HFFc6 (cell line): ENCODE results near the gene MVK. TPM values are rescaled to one million over a fixed set of nuclear protein-coding genes. Genes with fewer than 3 reads are reported as not detected.

Experiments
- DNase-seq: peaks from one replicate; pipeline ENCODE4 v3.0.0-alpha.2; 2018
- H3K27ac Mint-ChIP-seq: 2 replicates; pipeline ENCODE4 v1.8.0; 2020; ENCODE audit warnings: mild to moderate bottlenecking, mixed read lengths
- H3K27me3 Mint-ChIP-seq: 2 replicates; pipeline ENCODE4 v1.8.0; 2021; ENCODE audit warnings: mild to moderate bottlenecking, moderate library complexity, mixed read lengths; ENCODE audit not compliant: insufficient read depth
- H3K36me3 Mint-ChIP-seq: 2 replicates; pipeline ENCODE4 v1.8.0; 2021; ENCODE audit warnings: low read depth, mixed read lengths
- H3K4me1 Mint-ChIP-seq: 2 replicates; pipeline ENCODE4 v1.8.0; 2020; ENCODE audit warnings: low read depth, mixed read lengths
- H3K4me3 Mint-ChIP-seq: 2 replicates; pipeline ENCODE4 v1.8.0; 2020; ENCODE audit warnings: mild to moderate bottlenecking, moderate library complexity, mixed read lengths
- H3K9me3 Mint-ChIP-seq: 2 replicates; pipeline ENCODE4 v1.8.0; 2020; ENCODE audit warnings: mild to moderate bottlenecking, mixed read lengths
- CTCF ChIP-seq: fragments of 200-600 bp; sonication (generic); IDR thresholded peaks from 2 replicates; pipeline ENCODE4 v1.5.0; 2021; ENCODE audit warnings: antibody characterized with exemption, mild to moderate bottlenecking
- total RNA-seq, 6 experiments: library from RNA; stranded (reverse); fragmentation: NEBNext Ultra II Directional; extraction: Animal tissue kit (Norgen Biotek cat#: 25700); gene quantifications; 2 replicates in 1 of 6; 3 replicates in 5 of 6; pipeline ENCODE4 v1.2.3, GENCODE V29; 2021

Gene MVK
- total RNA-seq, 6 experiments from 2014 or later: 7.1 to 10.4 (median 7.9) TPM

- Mint-ChIP-seq H3K36me3 (no peaks in the 10 kb centered on the region), H3K9me3 (no peaks in the 10 kb centered on the region), H3K4me3 (no peak overlapping the region), H3K4me1 (peaks cover 6% of the 10 kb centered on the region; the same call in 1 of the 2 replicates), H3K27me3 (peaks cover 39% of the 10 kb centered on the region), H3K27ac (no peak overlapping the region)
- DNase-seq: peak; percentile 42
- TF ChIP-seq CTCF: peak; percentile 51
These were observed 51.6 kb downstream of the MVK start for GRCh38 chr12:109625131-109625559.

- no peak overlapping the region for H3K27ac Mint-ChIP-seq
- no peak for TF ChIP-seq CTCF
- no peaks in the 10 kb centered on the region for H3K9me3 Mint-ChIP-seq
- H3K27me3 Mint-ChIP-seq: peaks cover 40% of the 10 kb centered on the region
- no peak overlapping the region for H3K4me3 Mint-ChIP-seq
- no peak for DNase-seq
- no peaks in the 10 kb centered on the region for H3K36me3 Mint-ChIP-seq
- peaks cover 6% of the 10 kb centered on the region; the same call in 1 of the 2 replicates for H3K4me1 Mint-ChIP-seq
These were observed 52.3 kb downstream of the MVK start for GRCh38 chr12:109625749-109626377.

- peaks cover 6% of the 10 kb centered on the region; the same call in 1 of the 2 replicates for H3K4me1 Mint-ChIP-seq
- no peak overlapping the region for H3K27ac Mint-ChIP-seq
- DNase-seq: no peak
- no peak for TF ChIP-seq CTCF
- H3K4me3 Mint-ChIP-seq: no peak overlapping the region
- H3K27me3 Mint-ChIP-seq: peaks cover 34% of the 10 kb centered on the region
- H3K9me3 Mint-ChIP-seq: no peaks in the 10 kb centered on the region
- no peaks in the 10 kb centered on the region for H3K36me3 Mint-ChIP-seq
These were observed 53.0 kb downstream of the MVK start for GRCh38 chr12:109626378-109627115.

- no peak overlapping the region for H3K27ac Mint-ChIP-seq
- H3K4me3 Mint-ChIP-seq: no peak overlapping the region
- peaks cover 27% of the 10 kb centered on the region for H3K27me3 Mint-ChIP-seq
- peaks cover 6% of the 10 kb centered on the region; the same call in 1 of the 2 replicates for H3K4me1 Mint-ChIP-seq
- TF ChIP-seq CTCF: no peak
- no peak for DNase-seq
- H3K36me3 Mint-ChIP-seq: no peaks in the 10 kb centered on the region
- no peaks in the 10 kb centered on the region for H3K9me3 Mint-ChIP-seq
These were observed 54.0 kb downstream of the MVK start for GRCh38 chr12:109627633-109628032.

- Mint-ChIP-seq H3K27me3 (peaks cover 26% of the 10 kb centered on the region), H3K27ac (no peak overlapping the region), H3K4me1 (peaks cover 4% of the 10 kb centered on the region; the same call in 1 of the 2 replicates), H3K4me3 (no peak overlapping the region), H3K36me3 (no peaks in the 10 kb centered on the region), H3K9me3 (no peaks in the 10 kb centered on the region)
- no peak for DNase-seq
- no peak for TF ChIP-seq CTCF
These were observed 56.5 kb downstream of the MVK start for GRCh38 chr12:109630107-109630506.
